ENCODE results near the gene MRPS15. TPM values are rescaled to one million over a fixed set of nuclear protein-coding genes. Genes with fewer than 3 reads are reported as not detected.
"Not testable (repeated sequence)": the region's sequence is repeated elsewhere in the genome, so short reads cannot be mapped to it uniquely, and the experiment has no call there.

MRPS15 gene
- total and polyA plus RNA-seq, 7 experiments from 2014 or later = 30.2 to 86.5 (median 38.9) TPM

- ChIA-PET POLR2A (no interaction called here), CTCF (no interaction called here)
- Histone ChIP-seq H3K27me3 (ENCODE audit: control insufficient read depth in 2 of 2, insufficient read depth in 2 of 2, low read length in 2 of 2) (no peaks in the 10 kb centered on the region), H3K36me3 (ENCODE audit: control insufficient read depth in 2 of 3, insufficient read depth in 3 of 3, low read length in 3 of 3) (no peaks in the 10 kb centered on the region), H3K4me3 (ENCODE audit: low read length) (no peak overlapping the region), H3K4me1 (ENCODE audit: control insufficient read depth in 2 of 2, insufficient read depth in 2 of 2, low read length in 2 of 2) (no peaks in the 10 kb centered on the region), H3K9me3 (ENCODE audit: control insufficient read depth in 2 of 3, low read length in 3 of 3) (no peaks in the 10 kb centered on the region), H3K27ac (ENCODE audit: low read depth, low read length) (no peak overlapping the region)
- ATAC-seq = no peak
- H3K27ac Mint-ChIP-seq = no peak overlapping the region
- H3K4me1 Mint-ChIP-seq = peaks cover 0 to 14% (median 8%) of the 10 kb centered on the region in 7 donors
- DNase-seq = no peak
- no peaks in the 10 kb centered on the region for H3K36me3 Mint-ChIP-seq
- no peak overlapping the region for H3K4me3 Mint-ChIP-seq
- no peaks in the 10 kb centered on the region for H3K9me3 Mint-ChIP-seq
- peaks cover 0 to 18% (median 5%) of the 10 kb centered on the region in 5 donors for H3K27me3 Mint-ChIP-seq
- intact Hi-C loops (cut with micrococcal nuclease) = no loop called here
These were observed 29.3 kb upstream of the MRPS15 start for GRCh38 chr1:36493524-36493923.

DNA sequence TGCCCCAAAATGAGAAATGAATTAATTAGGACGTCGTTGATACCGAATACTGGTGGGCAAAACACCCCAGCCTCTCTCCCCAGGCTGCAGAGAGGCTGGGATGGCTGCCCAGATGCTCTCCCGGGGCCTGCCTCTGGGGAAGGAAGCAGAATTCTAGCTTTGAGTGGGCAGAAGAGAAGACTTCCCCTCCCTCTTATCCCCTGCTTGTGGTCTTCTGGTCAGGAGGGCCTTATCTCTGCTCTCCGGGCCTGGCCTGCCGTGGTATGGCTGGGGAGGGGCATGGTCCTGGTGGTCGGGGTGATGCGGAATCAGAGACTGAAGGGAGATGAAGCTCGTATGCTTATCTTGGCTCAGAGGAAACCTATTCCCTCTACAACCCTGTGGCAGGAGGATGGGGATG lies 28.3 kb upstream of the MRPS15 start:
- H3K4me3 ChIP-seq (ENCODE audit: low read length) = no peak overlapping the region
- H3K27me3 ChIP-seq (ENCODE audit: control insufficient read depth in 2 of 2, insufficient read depth in 2 of 2, low read length in 2 of 2) = no peaks in the 10 kb centered on the region
- ChIA-PET CTCF (no interaction called here), POLR2A (no interaction called here)
- H3K4me1 ChIP-seq (ENCODE audit: control insufficient read depth in 2 of 2, insufficient read depth in 2 of 2, low read length in 2 of 2) = no peaks in the 10 kb centered on the region
- H3K27ac ChIP-seq (ENCODE audit: low read depth, low read length) = no peak overlapping the region
- no peak for DNase-seq
- H3K36me3 ChIP-seq (ENCODE audit: control insufficient read depth in 2 of 3, insufficient read depth in 3 of 3, low read length in 3 of 3) = no peaks in the 10 kb centered on the region
- Mint-ChIP-seq H3K27ac (no peak overlapping the region), H3K36me3 (no peaks in the 10 kb centered on the region), H3K4me3 (no peak overlapping the region), H3K9me3 (no peaks in the 10 kb centered on the region), H3K27me3 (peaks cover 0 to 13% (median 5%) of the 10 kb centered on the region in 5 donors), H3K4me1 (peaks cover 0 to 14% (median 8%) of the 10 kb centered on the region in 7 donors)
- no peaks in the 10 kb centered on the region for H3K9me3 ChIP-seq (ENCODE audit: control insufficient read depth in 2 of 3, low read length in 3 of 3)
- intact Hi-C loops (cut with micrococcal nuclease) = no loop called here
- ATAC-seq = peak; percentile 16

DNA sequence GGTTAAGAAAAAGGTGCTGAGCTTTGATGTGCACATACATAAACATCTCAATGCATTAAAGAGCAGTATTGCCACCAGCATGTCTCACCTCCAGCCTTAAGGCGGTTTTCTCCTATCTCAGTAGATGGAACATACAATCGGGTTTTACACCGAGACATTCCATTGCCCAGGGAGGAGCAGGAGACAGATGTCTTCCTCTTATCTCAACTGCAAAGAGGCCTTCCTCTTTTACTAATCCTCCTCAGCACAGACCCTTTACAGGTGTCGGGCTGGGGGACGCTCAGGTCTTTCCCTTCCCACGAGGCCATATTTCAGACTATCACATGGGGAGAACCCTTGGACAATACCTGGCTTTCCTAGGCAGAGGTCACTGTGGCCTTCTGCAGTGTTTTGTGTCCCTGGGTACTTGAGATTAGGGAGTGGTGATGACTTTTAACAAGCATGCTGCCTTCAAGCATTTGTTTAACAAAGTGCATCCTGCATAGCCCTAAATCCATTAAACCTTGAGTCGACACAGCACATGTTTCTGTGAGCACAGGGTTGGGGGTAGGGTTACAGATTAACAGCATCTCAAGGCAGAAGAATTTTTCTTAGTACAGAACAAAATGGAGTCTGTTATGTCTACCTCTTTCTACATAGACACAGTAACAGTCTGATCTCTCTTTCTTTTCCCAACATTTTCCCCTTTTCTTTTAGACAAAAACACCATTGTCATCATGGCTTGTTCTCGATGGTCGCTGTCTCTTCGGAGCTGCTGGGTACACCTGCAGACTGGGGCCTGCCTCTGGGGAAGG lies 25.3 kb upstream of the MRPS15 start:
- H3K36me3 ChIP-seq (ENCODE audit: control insufficient read depth in 2 of 3, insufficient read depth in 3 of 3, low read length in 3 of 3); H3K4me3 ChIP-seq (ENCODE audit: low read length); POLR2A ChIA-PET; H3K9me3 Mint-ChIP-seq; ATAC-seq; H3K4me1 ChIP-seq (ENCODE audit: control insufficient read depth in 2 of 2, insufficient read depth in 2 of 2, low read length in 2 of 2); H3K4me3 Mint-ChIP-seq; H3K9me3 ChIP-seq (ENCODE audit: control insufficient read depth in 2 of 3, low read length in 3 of 3); H3K27ac ChIP-seq (ENCODE audit: low read depth, low read length); CTCF ChIA-PET; H3K27me3 ChIP-seq (ENCODE audit: control insufficient read depth in 2 of 2, insufficient read depth in 2 of 2, low read length in 2 of 2); intact Hi-C loops (cut with micrococcal nuclease); H3K36me3 Mint-ChIP-seq; H3K27ac Mint-ChIP-seq; DNase-seq: not testable (repeated sequence)
- Mint-ChIP-seq H3K27me3 (peaks cover 0 to 12% (median 5%) of the 10 kb centered on the region in 5 donors), H3K4me1 (peaks cover 0 to 14% (median 8%) of the 10 kb centered on the region in 7 donors)

- Histone ChIP-seq H3K36me3 (ENCODE audit: control insufficient read depth in 2 of 3, insufficient read depth in 3 of 3, low read length in 3 of 3) (no peaks in the 10 kb centered on the region), H3K4me3 (ENCODE audit: low read length) (no peak overlapping the region), H3K27ac (ENCODE audit: low read depth, low read length) (no peak overlapping the region), H3K4me1 (ENCODE audit: control insufficient read depth in 2 of 2, insufficient read depth in 2 of 2, low read length in 2 of 2) (no peaks in the 10 kb centered on the region), H3K9me3 (ENCODE audit: control insufficient read depth in 2 of 3, low read length in 3 of 3) (no peaks in the 10 kb centered on the region), H3K27me3 (ENCODE audit: control insufficient read depth in 2 of 2, insufficient read depth in 2 of 2, low read length in 2 of 2) (no peaks in the 10 kb centered on the region)
- DNase-seq = no peak
- Mint-ChIP-seq H3K9me3 (no peaks in the 10 kb centered on the region), H3K27me3 (peaks cover 0 to 12% (median 0%) of the 10 kb centered on the region in 5 donors), H3K27ac (no peak overlapping the region), H3K4me1 (peaks cover 0 to 18% (median 12%) of the 10 kb centered on the region in 7 donors), H3K36me3 (no peaks in the 10 kb centered on the region), H3K4me3 (no peak overlapping the region)
- ChIA-PET POLR2A (interaction anchor here (0.6 kb wide), 1 partner anchor 8 kb away, joined by 3 read pairs; no protein-coding TSS in a partner anchor), CTCF (no interaction called here)
- no peak for ATAC-seq
- intact Hi-C loops (cut with micrococcal nuclease) = no loop called here
These were observed 23.7 kb upstream of the MRPS15 start for GRCh38 chr1:36487906-36488305.

GRCh38 chr1:36487336-36487725 lies 23.1 kb upstream of the MRPS15 start:
- H3K27ac ChIP-seq (ENCODE audit: low read depth, low read length); ATAC-seq; H3K27me3 ChIP-seq (ENCODE audit: control insufficient read depth in 2 of 2, insufficient read depth in 2 of 2, low read length in 2 of 2); H3K9me3 ChIP-seq (ENCODE audit: control insufficient read depth in 2 of 3, low read length in 3 of 3); DNase-seq; CTCF ChIA-PET; H3K9me3 Mint-ChIP-seq; H3K36me3 Mint-ChIP-seq; H3K36me3 ChIP-seq (ENCODE audit: control insufficient read depth in 2 of 3, insufficient read depth in 3 of 3, low read length in 3 of 3); H3K27ac Mint-ChIP-seq; H3K4me3 Mint-ChIP-seq; H3K4me3 ChIP-seq (ENCODE audit: low read length); intact Hi-C loops (cut with micrococcal nuclease); H3K4me1 ChIP-seq (ENCODE audit: control insufficient read depth in 2 of 2, insufficient read depth in 2 of 2, low read length in 2 of 2): not testable (repeated sequence)
- POLR2A ChIA-PET = interaction anchor here (0.6 kb wide), 1 partner anchor 9 kb away, joined by 3 read pairs; no protein-coding TSS in a partner anchor
- Mint-ChIP-seq H3K4me1 (peaks cover 1 to 22% (median 13%) of the 10 kb centered on the region in 7 donors), H3K27me3 (peaks cover 0 to 12% (median 0%) of the 10 kb centered on the region in 5 donors)

DNA sequence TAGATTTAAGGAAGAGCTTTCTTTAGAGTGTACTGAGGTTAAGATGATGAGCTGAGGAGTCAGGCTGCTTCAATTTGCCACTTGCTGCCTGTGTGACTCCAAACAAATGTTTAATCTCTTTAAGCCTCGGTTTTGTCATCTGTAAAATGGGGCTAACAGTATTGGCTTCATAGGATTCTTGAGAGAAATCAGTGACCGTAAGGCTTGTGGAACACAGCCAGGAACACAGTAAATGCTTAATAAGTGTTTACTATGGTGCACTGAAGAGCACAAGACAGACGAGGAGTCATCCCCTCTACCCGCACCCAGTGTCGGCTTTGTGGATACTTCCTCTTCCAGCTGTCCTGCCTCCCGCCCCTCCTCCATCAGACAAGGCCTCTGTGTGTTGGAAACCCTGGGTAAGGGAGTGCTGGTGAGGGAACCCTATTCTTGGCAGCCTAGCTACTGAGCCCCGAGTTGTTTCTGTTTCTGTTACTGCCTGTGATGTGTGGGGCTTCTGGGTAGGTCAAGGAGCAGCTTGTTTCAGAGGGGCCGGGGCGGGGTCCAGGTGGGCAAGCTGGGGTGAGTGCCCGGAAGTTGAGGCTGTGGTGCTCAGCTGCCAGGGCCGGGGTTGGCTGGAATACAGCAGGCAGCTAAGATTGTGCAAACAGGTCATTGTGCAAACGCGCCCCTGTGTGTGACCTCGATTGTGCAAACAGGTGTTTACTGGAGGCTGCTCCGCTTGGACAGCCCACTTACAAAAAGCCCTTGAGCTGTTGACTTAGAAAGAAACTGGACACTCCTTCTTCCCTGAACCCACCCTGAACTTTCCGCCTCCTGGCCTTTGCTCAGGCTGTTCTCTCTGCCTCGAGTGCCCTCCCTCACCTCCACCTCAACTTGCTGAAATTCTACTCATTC lies 22.5 kb upstream of the MRPS15 start:
- H3K4me3 ChIP-seq (ENCODE audit: low read length) = no peak overlapping the region
- H3K27ac ChIP-seq (ENCODE audit: low read depth, low read length) = no peak overlapping the region
- POLR2A ChIA-PET = no interaction called here
- no peaks in the 10 kb centered on the region for H3K27me3 ChIP-seq (ENCODE audit: control insufficient read depth in 2 of 2, insufficient read depth in 2 of 2, low read length in 2 of 2)
- peak; percentile 81 for ATAC-seq
- peaks cover 0 to 12% (median 5%) of the 10 kb centered on the region in 5 donors for H3K27me3 Mint-ChIP-seq
- intact Hi-C loops (cut with micrococcal nuclease) = no loop called here
- no peak overlapping the region for H3K27ac Mint-ChIP-seq
- CTCF ChIA-PET = no interaction called here
- peaks cover 0 to under 1% (median 0%) of the 10 kb centered on the region in 11 donors for H3K9me3 Mint-ChIP-seq
- H3K9me3 ChIP-seq (ENCODE audit: control insufficient read depth in 2 of 3, low read length in 3 of 3) = no peaks in the 10 kb centered on the region
- H3K4me1 Mint-ChIP-seq = peaks cover 8 to 28% (median 19%) of the 10 kb centered on the region in 7 donors
- H3K4me1 ChIP-seq (ENCODE audit: control insufficient read depth in 2 of 2, insufficient read depth in 2 of 2, low read length in 2 of 2) = peaks cover 0 to 4% of the 10 kb centered on the region in 2 donors
- H3K4me3 Mint-ChIP-seq = no peak overlapping the region
- no peaks in the 10 kb centered on the region for H3K36me3 Mint-ChIP-seq
- H3K36me3 ChIP-seq (ENCODE audit: control insufficient read depth in 2 of 3, insufficient read depth in 3 of 3, low read length in 3 of 3) = no peaks in the 10 kb centered on the region
- no peak for DNase-seq

All from naive thymus-derived CD4-positive, alpha-beta T cell (primary cell).